DLD1 (cell line): ENCODE measurements around the gene DAPK1.
"Not testable (repeated sequence)": the region's sequence is repeated elsewhere in the genome, so short reads cannot be mapped to it uniquely, and the experiment has no call there.

Experiments used
- in situ Hi-C: cut with HindIII; loops from 2 replicates; pipeline ENCODE4 v1.10.0; 2017; ENCODE audit warnings: low sequenced_read_pairs

The DAPK1 gene

DNA sequence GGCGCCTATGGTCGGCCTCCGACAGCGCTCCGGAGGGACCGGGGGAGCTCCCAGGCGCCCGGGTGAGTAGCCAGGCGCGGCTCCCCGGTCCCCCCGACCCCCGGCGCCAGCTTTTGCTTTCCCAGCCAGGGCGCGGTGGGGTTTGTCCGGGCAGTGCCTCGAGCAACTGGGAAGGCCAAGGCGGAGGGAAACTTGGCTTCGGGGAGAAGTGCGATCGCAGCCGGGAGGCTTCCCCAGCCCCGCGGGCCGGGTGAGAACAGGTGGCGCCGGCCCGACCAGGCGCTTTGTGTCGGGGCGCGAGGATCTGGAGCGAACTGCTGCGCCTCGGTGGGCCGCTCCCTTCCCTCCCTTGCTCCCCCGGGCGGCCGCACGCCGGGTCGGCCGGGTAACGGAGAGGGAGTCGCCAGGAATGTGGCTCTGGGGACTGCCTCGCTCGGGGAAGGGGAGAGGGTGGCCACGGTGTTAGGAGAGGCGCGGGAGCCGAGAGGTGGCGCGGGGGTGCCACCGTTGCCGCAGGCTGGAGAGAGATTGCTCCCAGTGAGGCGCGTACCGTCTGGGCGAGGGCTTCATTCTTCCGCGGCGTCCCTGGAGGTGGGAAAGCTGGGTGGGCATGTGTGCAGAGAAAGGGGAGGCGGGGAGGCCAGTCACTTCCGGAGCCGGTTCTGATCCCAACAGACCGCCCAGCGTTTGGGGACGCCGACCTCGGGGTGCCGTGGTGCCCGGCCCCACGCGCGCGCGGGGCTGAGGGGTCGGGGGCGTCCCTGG, 561 bp downstream of the DAPK1 start:
- in situ Hi-C loops = no loop called here

- in situ Hi-C loops = no loop called here
These were observed 1.2 kb downstream of the DAPK1 start for GRCh38 chr9:87498811-87499360.

DNA sequence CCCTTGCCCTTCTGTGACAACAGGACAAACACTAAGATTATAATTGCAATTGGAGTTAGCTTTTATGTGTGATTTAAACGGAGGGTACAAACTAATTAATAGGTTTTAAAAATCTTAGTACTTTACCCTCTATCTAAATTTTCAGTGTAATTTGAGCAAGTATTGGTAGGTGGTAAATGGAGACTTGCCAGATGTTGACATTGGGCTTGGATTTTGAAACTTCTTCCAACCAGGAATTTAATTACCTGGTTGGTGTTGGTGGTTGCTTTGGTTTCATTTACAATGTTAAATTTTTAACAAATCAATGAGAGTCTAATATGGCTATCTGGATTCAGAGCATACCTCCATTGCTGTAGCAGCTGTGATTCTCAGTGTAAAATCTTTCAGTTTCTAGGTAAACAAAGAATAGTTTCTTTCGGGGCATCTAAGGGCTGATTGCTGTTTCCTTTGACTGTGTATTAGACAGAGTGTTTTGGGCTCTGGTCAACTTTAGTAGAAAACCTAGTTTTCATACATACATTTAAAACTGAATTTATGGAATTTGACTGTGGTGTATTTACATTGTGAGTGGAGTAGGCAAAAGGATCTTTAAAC, 1.9 kb downstream of the DAPK1 start:
- in situ Hi-C loops = no loop called here

GRCh38 chr9:87500491-87501270, 3.0 kb downstream of the DAPK1 start:
- in situ Hi-C loops = no loop called here

GRCh38 chr9:87501271-87501656, 3.6 kb downstream of the DAPK1 start:
- in situ Hi-C loops = not testable (repeated sequence)

- in situ Hi-C loops = no loop called here
These were observed 4.1 kb downstream of the DAPK1 start for GRCh38 chr9:87501806-87502205.

GRCh38 chr9:87502391-87503221, 4.9 kb downstream of the DAPK1 start:
- in situ Hi-C loops = no loop called here

DNA sequence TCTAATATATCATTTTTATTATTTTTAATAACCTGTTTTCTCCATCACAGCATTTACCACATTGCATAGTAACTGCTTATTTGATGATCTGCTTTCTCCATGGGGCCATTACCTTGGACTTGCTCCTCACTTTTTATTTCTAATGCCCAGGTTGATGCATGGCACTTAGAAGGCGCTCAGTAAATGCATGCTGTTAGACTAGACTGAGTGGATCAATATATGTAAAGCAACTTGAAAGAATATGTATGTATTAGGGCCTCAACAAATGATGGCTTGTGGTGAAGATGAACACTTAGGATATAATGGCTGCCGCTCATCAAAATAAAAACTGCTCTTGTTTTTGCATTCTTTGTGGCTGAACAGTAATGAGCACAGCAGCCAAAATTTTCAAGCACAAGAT, 5.8 kb downstream of the DAPK1 start:
- in situ Hi-C loops = no loop called here

DNA sequence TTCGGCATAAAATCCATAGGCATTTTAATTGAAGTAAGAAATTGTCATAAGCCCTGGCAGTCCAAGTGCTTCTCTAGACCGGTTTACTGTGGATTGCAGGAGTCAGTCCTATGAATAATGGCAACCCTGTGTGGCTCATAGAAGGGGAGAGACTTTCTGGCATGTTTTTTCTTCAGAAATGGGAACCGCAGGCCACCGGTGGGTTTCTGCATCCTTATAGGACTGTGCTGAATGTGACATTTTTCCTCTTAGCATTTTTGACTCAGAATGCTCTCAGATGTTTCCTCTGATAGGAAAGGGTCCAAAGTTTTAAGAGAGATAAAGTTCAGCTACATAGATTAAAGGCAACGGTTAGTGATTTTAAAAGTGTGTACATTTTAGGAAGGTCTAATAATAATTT, 6.3 kb downstream of the DAPK1 start:
- in situ Hi-C loops = no loop called here

DNA sequence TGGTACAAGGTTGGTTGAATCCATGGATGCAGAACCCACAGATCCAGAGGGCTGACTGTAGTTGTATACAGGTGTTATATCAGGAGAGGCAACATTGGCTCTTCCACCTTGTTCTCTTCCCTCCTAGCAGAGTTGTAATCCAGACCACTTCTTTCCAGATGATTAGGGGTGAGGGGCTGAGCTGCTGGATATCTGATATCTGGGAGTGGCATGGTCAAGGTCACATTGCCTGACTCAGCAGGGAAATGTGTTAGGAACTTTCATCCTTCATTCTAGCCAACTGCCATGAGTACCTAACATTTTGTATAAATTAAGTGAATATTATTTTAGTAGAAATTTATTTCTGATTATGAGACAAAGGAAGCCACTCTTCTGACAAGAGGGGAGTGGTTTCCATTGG, 7.3 kb downstream of the DAPK1 start:
- in situ Hi-C loops = no loop called here

- in situ Hi-C loops = no loop called here
These were observed 8.4 kb downstream of the DAPK1 start for GRCh38 chr9:87505869-87506678.

DNA sequence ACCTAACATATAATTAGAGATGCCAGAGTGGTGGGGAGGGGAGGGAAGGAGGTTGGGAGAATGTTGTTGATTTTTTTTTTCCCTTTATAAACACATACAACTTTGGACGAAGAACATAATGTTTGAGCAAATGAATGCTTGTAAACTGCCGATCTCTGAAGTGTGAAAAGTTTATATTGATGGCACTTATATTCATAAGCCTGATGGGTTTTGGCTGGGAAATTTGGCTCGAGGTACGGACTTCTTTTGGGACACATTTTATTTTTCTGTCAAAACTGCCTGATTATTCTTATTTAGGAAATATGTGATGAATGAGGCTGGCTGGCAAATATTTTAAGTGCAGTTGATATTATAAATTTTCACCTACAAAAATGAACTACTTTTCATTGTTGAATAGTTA, 9.9 kb downstream of the DAPK1 start:
- in situ Hi-C loops = no loop called here

DNA sequence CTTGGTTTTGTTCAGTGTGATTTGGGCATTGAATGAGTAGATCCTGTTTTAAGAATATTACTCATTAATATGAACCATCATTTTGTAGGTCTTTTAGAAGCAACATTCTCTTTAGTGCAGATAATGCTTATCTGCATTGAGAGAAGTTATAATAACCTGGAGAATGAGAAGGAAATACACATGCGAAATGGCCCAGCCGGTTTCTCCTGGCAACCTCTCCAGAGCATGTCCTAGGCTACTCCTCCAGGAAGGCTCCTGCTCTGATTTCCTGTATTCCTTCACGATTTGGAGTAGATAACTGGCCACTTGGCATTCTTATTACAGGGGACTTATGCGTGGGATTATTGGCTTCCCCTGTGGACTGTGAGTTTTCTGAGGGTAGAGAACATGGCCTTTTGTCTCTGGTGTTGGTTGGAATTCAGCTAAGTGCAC, 12.6 kb downstream of the DAPK1 start:
- in situ Hi-C loops = no loop called here

GRCh38 chr9:87512311-87512710, 14.6 kb downstream of the DAPK1 start:
- in situ Hi-C loops = no loop called here

DNA sequence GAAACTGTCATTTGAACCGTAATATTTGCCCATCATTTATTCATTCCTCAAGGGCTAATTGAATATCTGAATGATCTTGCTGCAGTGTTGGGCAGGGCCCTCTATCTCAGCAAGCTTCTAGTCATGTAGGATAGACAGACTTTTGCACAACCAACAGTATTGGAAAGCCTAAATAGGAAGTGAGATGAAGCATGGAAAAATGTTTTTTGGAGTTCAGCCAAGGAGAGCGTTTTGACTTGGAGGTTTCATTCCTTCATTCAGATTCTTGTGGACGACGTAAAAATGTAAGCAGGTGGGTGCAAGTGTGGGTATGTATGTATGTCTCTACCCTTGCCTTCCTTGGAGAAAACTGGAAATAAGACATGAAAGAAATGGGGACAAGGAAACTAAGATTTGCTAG, 15.5 kb downstream of the DAPK1 start:
- in situ Hi-C loops = no loop called here

GRCh38 chr9:87513880-87514535, 16.3 kb downstream of the DAPK1 start:
- in situ Hi-C loops = no loop called here

DNA sequence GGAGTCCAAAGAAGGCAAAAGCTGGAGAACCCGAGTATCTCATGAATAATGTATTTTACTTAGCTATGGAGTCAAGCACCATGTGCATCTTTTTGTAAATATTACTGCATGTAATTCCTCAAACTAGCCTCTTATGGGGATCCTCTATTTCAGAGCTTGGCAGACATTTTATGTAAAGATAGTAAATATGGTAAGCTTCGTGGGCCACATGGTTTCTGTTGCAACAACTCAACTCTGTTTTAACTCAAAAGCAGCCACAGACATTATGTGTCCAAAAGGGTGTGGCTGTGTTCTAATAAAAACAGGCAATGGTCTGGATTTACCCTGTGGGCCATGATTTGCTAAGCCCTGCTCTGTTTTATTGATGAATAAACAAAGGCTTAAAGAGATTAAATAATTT, 17.3 kb downstream of the DAPK1 start:
- in situ Hi-C loops = no loop called here

GRCh38 chr9:87515588-87516221, 18.0 kb downstream of the DAPK1 start:
- in situ Hi-C loops = no loop called here
